T-helper 1 cell treated with Interleukin-12 subunit alpha and Interleukin-12 subunit beta and Interleukin-4 antibody, amounts not matched to agents 30 ng/mL and 1 ng/mL, for 36 hours (primary cell): ENCODE data around the gene NT5DC2. TPM values are rescaled to one million over a fixed set of nuclear protein-coding genes. Genes with fewer than 3 reads are reported as not detected.

Source experiments
- total RNA-seq: library from RNA; stranded (reverse); gene quantifications from 2 replicates; pipeline ENCODE4 v1.2.3, GENCODE V29; 2022

NT5DC2 gene
- total RNA-seq, 1 donor from 2014 or later = 14.3 TPM

Other genes with a start within 250 kb of the NT5DC2 start
- gene GLYCTK, start 246.0 kb downstream of the NT5DC2 start, total RNA-seq = 20.8 and 23.1 TPM in 2 replicates
- 27.1 and 30.1 TPM in 2 replicates for gene DNAH1, start 217.5 kb downstream of the NT5DC2 start, total RNA-seq
- gene BAP1, start 123.8 kb downstream of the NT5DC2 start, total RNA-seq = 93.4 and 98.6 TPM in 2 replicates
- gene PHF7, start 123.2 kb downstream of the NT5DC2 start, total RNA-seq = 6.8 and 9.9 TPM in 2 replicates
- not detected in 2 replicates for gene SEMA3G, start 88.8 kb downstream of the NT5DC2 start, total RNA-seq
- 0.74 and 1.3 TPM in 2 replicates for gene TNNC1, start 79.8 kb downstream of the NT5DC2 start, total RNA-seq
- 81.1 and 84.9 TPM in 2 replicates for gene NISCH, start 78.3 kb downstream of the NT5DC2 start, total RNA-seq
- gene STAB1, start 38.5 kb downstream of the NT5DC2 start, total RNA-seq = 0.12 and 1.0 TPM in 2 replicates
- gene UQCC5, start 2.7 kb upstream of the NT5DC2 start, total RNA-seq = 5.0 and 5.1 TPM in 2 replicates
- 88.6 and 91.7 TPM in 2 replicates for gene PBRM1, start 152.1 kb upstream of the NT5DC2 start, total RNA-seq
- gene GNL3, start 152.2 kb upstream of the NT5DC2 start, total RNA-seq = 105 and 113 TPM in 2 replicates
- gene GLT8D1, start 171.9 kb upstream of the NT5DC2 start, total RNA-seq = 46.6 and 51.8 TPM in 2 replicates
- 97.5 and 100 TPM in 2 replicates for gene SPCS1, start 172.2 kb upstream of the NT5DC2 start, total RNA-seq
- gene NEK4, start 237.1 kb upstream of the NT5DC2 start, total RNA-seq = 25.1 and 27.5 TPM in 2 replicates
- not detected in 2 replicates for gene ITIH1, start 243.7 kb upstream of the NT5DC2 start, total RNA-seq